Thymus (tissue), 11 donors: ENCODE measurements around the gene CELSR1. TPM values are rescaled to one million over a fixed set of nuclear protein-coding genes. Genes with fewer than 3 reads are reported as not detected.

Experiments used
- DNase-seq, 9 donors: peaks; one replicate each; pipeline ENCODE4 v3.0.0-alpha.2; 2013; ENCODE audit warnings: low spot score in 9 of 9, low read depth in 6 of 9, missing footprints in 1 of 9
- H3K27ac ChIP-seq, 2 donors: one replicate each; pipeline ENCODE4 v1.5.1; 2013; ENCODE audit warnings: control low read depth in 1 of 2, low read depth in 1 of 2, low read length in 1 of 2, mild to moderate bottlenecking in 1 of 2, moderate library complexity in 1 of 2
- H3K27me3 ChIP-seq, 2 donors: one replicate each; pipeline ENCODE4 v1.5.1; 2013; ENCODE audit warnings: low read length in 1 of 2; ENCODE audit not compliant: control insufficient read depth in 2 of 2, insufficient read depth in 1 of 2
- H3K36me3 ChIP-seq, 2 donors: one replicate each; pipeline ENCODE4 v1.5.1; 2013; ENCODE audit warnings: low read length in 1 of 2, mild to moderate bottlenecking in 1 of 2, moderate library complexity in 1 of 2; ENCODE audit not compliant: control insufficient read depth in 2 of 2, insufficient read depth in 2 of 2
- H3K4me1 ChIP-seq, 2 donors: one replicate each; pipeline ENCODE4 v1.5.1; 2013; ENCODE audit warnings: low read length in 2 of 2; ENCODE audit not compliant: control insufficient read depth in 2 of 2, insufficient read depth in 2 of 2
- H3K4me3 ChIP-seq, 2 donors: one replicate each; pipeline ENCODE4 v1.5.1; 2013; ENCODE audit warnings: low read length in 2 of 2, control low read depth in 1 of 2, mild to moderate bottlenecking in 1 of 2
- H3K9me3 ChIP-seq, 2 donors: one replicate each; pipeline ENCODE4 v1.5.1; 2013; ENCODE audit warnings: low read length in 1 of 2, mild to moderate bottlenecking in 1 of 2; ENCODE audit not compliant: control insufficient read depth in 2 of 2, insufficient read depth in 1 of 2
- WGBS: extraction: QIAGEN DNeasy Blood & Tissue Kit; methylation state at CpG from one replicate; pipeline ENCODE4 v1.1.7; 2013; 5-methylcytosine and 5-hydroxymethylcytosine counted together
- polyA plus RNA-seq: library from polyadenylated mRNA; stranded (reverse); fragments of 200-250 nt; gene quantifications from one replicate; pipeline ENCODE4 v1.2.3, GENCODE V29; 2013
- total RNA-seq: library from RNA; stranded (reverse); fragments of 120-200 nt; gene quantifications from one replicate; pipeline ENCODE4 v1.2.4, GENCODE V29; 2013
- donor health status: healthy.

The CELSR1 gene
- total and polyA plus RNA-seq, 2 donors = 3.7 to 9.4 TPM

DNA sequence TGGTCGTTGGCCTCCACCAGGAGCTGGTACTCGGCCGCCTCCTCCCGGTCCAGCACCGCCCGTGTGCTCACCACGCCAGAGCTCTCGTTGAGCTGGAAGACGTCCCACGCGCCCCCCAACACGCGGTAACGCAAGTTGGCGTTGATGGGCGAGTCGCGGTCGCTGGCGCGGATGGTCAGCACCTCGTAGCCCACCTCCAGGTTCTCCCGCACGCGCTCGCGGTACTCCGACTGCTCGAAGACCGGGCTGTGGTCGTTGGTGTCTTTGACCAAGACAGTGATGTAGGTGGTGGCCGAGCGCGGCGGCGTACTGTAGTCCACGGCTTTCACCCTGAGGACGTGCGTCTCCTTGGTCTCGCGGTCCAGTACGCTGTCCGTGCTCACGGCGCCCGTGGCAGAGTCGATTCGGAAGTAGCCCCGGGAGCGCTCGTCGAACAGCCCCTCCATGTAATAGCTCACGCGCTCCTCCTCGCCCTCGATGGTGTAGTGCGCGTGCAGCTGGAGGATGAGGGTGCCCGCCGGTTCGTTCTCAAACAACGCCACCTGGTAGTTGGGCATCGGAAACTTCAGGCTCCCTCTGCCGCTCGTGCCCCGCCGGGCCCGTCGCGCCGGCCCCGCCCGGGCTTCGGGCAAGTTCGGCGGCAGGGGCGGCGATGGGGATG lies 1.4 kb downstream of the CELSR1 start:
- Histone ChIP-seq H3K27ac (no peak overlapping the region), H3K4me3 (no peak overlapping the region), H3K9me3 (peaks cover 7 to 22% of the 10 kb centered on the region in 2 donors), H3K36me3 (no peaks in the 10 kb centered on the region), H3K4me1 (peaks cover 2 to 6% of the 10 kb centered on the region in 2 donors), H3K27me3 (peaks cover 56 to 84% of the 10 kb centered on the region in 2 donors)
- DNase-seq = no peak
- WGBS = 77% methylated on average over 78 of the region's 78 CpGs

DNA sequence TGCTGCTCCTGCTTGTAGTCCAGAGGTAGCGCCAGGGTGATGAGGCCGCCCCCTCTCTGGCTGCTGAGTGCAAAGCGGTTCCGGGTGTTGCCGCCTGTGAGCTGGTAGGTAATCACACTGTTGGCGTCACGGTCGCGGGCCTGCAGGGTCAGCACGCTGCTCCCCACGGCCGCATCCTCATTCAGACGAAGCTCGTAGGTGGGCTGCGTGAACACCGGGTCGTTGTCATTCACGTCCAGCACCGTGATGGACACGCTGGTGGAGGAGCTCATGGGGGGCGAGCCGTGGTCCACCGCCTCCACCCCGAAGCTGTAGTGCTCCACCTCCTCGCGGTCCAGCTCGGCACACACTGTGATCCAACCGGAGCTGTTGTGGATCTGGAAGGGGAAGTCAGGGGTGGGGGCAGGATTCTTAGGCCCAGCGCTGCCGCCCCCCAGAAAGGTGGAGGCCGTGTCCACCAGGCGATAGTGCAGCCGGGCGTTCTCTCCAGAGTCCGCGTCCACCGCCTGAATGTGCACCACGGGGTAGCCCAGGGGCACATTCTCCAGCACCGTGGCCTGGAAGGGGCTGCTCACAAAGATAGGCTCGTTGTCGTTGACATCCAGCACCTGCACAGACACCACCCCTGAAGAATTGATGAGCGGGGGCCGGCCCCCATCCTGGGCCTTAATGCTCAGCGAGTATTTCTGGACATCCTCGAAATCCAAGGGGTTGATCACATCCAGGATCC lies 2.4 kb downstream of the CELSR1 start:
- peaks cover 51 to 78% of the 10 kb centered on the region in 2 donors for H3K27me3 ChIP-seq
- no peak overlapping the region for H3K4me3 ChIP-seq
- no peak overlapping the region for H3K27ac ChIP-seq
- WGBS = 96% methylated on average over 45 of the region's 45 CpGs
- peaks cover 2 to 6% of the 10 kb centered on the region in 2 donors for H3K4me1 ChIP-seq
- H3K9me3 ChIP-seq = peaks cover 7 to 22% of the 10 kb centered on the region in 2 donors
- H3K36me3 ChIP-seq = no peaks in the 10 kb centered on the region
- no peak for DNase-seq

- Histone ChIP-seq H3K27me3 (peaks cover 51 to 70% of the 10 kb centered on the region in 2 donors), H3K27ac (no peak overlapping the region), H3K9me3 (peaks cover 7 to 22% of the 10 kb centered on the region in 2 donors), H3K4me3 (no peak overlapping the region), H3K36me3 (no peaks in the 10 kb centered on the region), H3K4me1 (peaks cover 2 to 6% of the 10 kb centered on the region in 2 donors)
- no peak for DNase-seq
- WGBS = 99% methylated on average over 30 of the region's 30 CpGs
Measured at GRCh38 chr22:46534177-46534776, 3.1 kb downstream of the CELSR1 start.

GRCh38 chr22:46533070-46533833 lies 4.2 kb downstream of the CELSR1 start:
- 92% methylated on average over 41 of the region's 41 CpGs for WGBS
- DNase-seq = no peak
- Histone ChIP-seq H3K36me3 (no peaks in the 10 kb centered on the region), H3K27ac (no peak overlapping the region), H3K4me3 (no peak overlapping the region), H3K9me3 (peaks cover 7 to 22% of the 10 kb centered on the region in 2 donors), H3K4me1 (peaks cover 2 to 4% of the 10 kb centered on the region in 2 donors), H3K27me3 (peaks cover 40 to 60% of the 10 kb centered on the region in 2 donors)

DNA sequence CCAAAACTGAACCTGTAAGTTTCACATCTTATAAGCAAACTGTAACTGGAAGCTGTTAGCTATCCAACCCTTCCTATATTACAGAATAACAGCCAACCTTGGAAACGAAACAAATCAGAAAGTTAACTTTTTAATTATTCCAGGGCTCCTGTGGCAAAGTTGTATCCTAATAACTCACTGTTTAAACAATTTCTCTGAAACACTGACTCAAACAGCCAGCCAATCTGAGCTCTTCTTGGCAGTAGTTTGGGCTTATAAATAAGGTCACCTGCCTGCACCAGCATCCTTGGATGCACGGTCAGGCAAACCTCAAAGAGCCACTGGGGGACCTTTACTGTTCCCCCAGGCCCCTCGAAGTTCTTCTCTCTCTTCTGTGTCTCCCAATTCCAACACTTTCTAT lies 5.0 kb downstream of the CELSR1 start:
- peaks cover 32 to 54% of the 10 kb centered on the region in 2 donors for H3K27me3 ChIP-seq
- WGBS = 85% methylated on average over 3 of the region's 3 CpGs
- H3K27ac ChIP-seq = no peak overlapping the region
- H3K9me3 ChIP-seq = peaks cover 7 to 22% of the 10 kb centered on the region in 2 donors
- no peak for DNase-seq
- peaks cover 2% of the 10 kb centered on the region in 2 donors for H3K4me1 ChIP-seq
- H3K4me3 ChIP-seq = no peak overlapping the region
- no peaks in the 10 kb centered on the region for H3K36me3 ChIP-seq

- H3K36me3 ChIP-seq = no peaks in the 10 kb centered on the region
- no peak overlapping the region for H3K4me3 ChIP-seq
- H3K4me1 ChIP-seq = peaks cover 0 to 2% of the 10 kb centered on the region in 2 donors
- no peak overlapping the region for H3K27ac ChIP-seq
- WGBS = 93% methylated on average over 16 of the region's 16 CpGs
- peaks cover 7 to 22% of the 10 kb centered on the region in 2 donors for H3K9me3 ChIP-seq
- DNase-seq = no peak
- H3K27me3 ChIP-seq = peaks cover 25 to 58% of the 10 kb centered on the region in 2 donors
Measured at GRCh38 chr22:46531581-46532175, 5.7 kb downstream of the CELSR1 start.

DNA sequence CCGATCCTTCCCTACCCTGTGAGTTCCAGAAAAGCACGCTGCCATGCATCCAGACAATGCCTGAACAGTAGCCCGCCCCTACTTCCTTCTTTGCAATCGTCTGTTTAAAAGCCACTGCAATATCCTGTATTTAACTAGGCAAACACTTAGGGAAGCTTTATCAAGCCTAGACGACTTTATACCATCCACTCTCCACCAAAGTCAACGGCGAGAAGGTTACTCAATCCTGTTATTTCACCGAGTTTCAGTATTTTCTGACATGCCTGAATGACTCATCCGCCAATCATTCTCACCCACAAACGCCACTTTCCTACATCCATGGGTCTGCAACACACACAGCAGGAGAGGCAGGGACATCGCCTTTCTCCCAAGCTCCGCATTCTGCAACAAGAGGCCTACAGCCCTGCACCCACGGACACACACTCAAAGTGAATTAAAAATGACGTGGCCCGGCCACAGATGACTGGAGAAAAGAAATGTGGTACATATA lies 9.3 kb downstream of the CELSR1 start:
- Histone ChIP-seq H3K4me3 (no peak overlapping the region), H3K27ac (no peak overlapping the region), H3K27me3 (peaks cover 4 to 47% of the 10 kb centered on the region in 2 donors), H3K4me1 (peaks cover 0 to 2% of the 10 kb centered on the region in 2 donors), H3K9me3 (no peaks in the 10 kb centered on the region), H3K36me3 (no peaks in the 10 kb centered on the region)
- WGBS = 53% methylated on average over 15 of the region's 15 CpGs
- no peak for DNase-seq

DNA sequence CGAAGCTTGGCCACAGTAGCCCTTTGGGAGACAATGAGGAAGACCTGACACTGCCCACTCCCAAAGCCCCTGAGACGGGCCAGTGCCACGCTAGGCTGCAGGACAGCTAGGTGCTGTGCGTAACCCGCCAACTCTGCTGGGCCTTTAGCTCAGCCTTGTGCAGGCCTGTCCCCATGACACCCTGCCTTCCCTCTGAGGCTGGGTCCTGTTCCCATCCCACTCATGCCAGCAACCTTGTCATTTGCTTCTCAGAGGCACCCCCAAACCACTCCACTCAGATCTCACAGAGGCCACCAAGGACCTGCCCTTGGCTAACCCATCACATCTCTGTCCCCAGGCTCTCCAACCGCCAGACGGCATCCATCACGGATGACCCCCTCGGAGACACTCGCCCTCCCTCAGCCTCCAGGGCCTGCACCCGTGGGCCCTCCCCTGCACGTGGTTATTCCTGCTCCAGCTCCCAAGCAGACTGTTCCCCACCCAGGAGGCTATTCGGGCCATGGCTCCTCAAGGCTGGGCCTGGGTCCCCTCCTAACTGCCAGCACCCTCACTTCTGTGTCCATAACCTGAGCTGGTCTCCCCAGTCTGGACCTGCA lies 11.1 kb downstream of the CELSR1 start:
- Histone ChIP-seq H3K9me3 (no peaks in the 10 kb centered on the region), H3K36me3 (no peaks in the 10 kb centered on the region), H3K4me1 (peaks cover 0 to 2% of the 10 kb centered on the region in 2 donors), H3K4me3 (no peak overlapping the region), H3K27me3 (peaks cover 0 to 37% of the 10 kb centered on the region in 2 donors), H3K27ac (no peak overlapping the region)
- DNase-seq = no peak
- 95% methylated on average over 13 of the region's 13 CpGs for WGBS
